Muscle layer of duodenum (tissue), 2 donors: Measurements from ENCODE around the gene CADPS2.

Source experiments
- H3K27ac ChIP-seq: one replicate; pipeline ENCODE4 v1.7.0; 2013; ENCODE audit warnings: mild to moderate bottlenecking, low read length
- H3K27me3 ChIP-seq: one replicate; pipeline ENCODE4 v1.7.0; 2013; ENCODE audit warnings: low read depth, mild to moderate bottlenecking, control low read depth, low read length
- H3K36me3 ChIP-seq, 2 donors: one replicate each; pipeline ENCODE4 v1.7.0; 2013; ENCODE audit warnings: low read length in 2 of 2, control low read depth in 1 of 2, mild to moderate bottlenecking in 1 of 2; ENCODE audit not compliant: insufficient read depth in 2 of 2, control insufficient read depth in 1 of 2
- H3K4me1 ChIP-seq, 2 donors: one replicate each; pipeline ENCODE4 v1.7.0; 2013; ENCODE audit warnings: low read length in 2 of 2, mild to moderate bottlenecking in 2 of 2, control low read depth in 1 of 2, moderate library complexity in 1 of 2; ENCODE audit not compliant: insufficient read depth in 2 of 2, control insufficient read depth in 1 of 2
- H3K4me3 ChIP-seq, 2 donors: one replicate each; pipeline ENCODE4 v1.7.0; 2013; ENCODE audit warnings: low read length in 2 of 2, low read depth in 1 of 2, mild to moderate bottlenecking in 1 of 2
- H3K9me3 ChIP-seq, 2 donors: one replicate each; pipeline ENCODE4 v1.7.0; 2013; ENCODE audit warnings: low read length in 2 of 2, control low read depth in 1 of 2, mild to moderate bottlenecking in 1 of 2; ENCODE audit not compliant: control insufficient read depth in 1 of 2
- donor health status: healthy.

The CADPS2 gene

GRCh38 chr7:122767339-122767738 is 118.9 kb downstream of the CADPS2 start:
- Histone ChIP-seq H3K27me3 (no peaks in the 10 kb centered on the region), H3K9me3 (no peaks in the 10 kb centered on the region), H3K4me3 (no peak overlapping the region), H3K4me1 (peaks cover 0 to 4% of the 10 kb centered on the region in 2 donors), H3K36me3 (no peaks in the 10 kb centered on the region), H3K27ac (no peak overlapping the region)

GRCh38 chr7:122766593-122766992 is 119.7 kb downstream of the CADPS2 start:
- H3K4me3 ChIP-seq: no peak overlapping the region
- H3K36me3 ChIP-seq: no peaks in the 10 kb centered on the region

GRCh38 chr7:122764902-122765301 is 121.4 kb downstream of the CADPS2 start:
- Histone ChIP-seq H3K27ac (no peak overlapping the region), H3K27me3 (no peaks in the 10 kb centered on the region), H3K36me3 (no peaks in the 10 kb centered on the region), H3K4me1 (peaks cover 0 to 4% of the 10 kb centered on the region in 2 donors), H3K4me3 (no peak overlapping the region), H3K9me3 (no peaks in the 10 kb centered on the region)

More at GRCh38 chr7:122766593-122766992, 119.7 kb downstream of the CADPS2 start:
- no peaks in the 10 kb centered on the region for H3K27me3 ChIP-seq
- no peaks in the 10 kb centered on the region for H3K9me3 ChIP-seq
- H3K4me1 ChIP-seq: peaks cover 0 to 4% of the 10 kb centered on the region in 2 donors
- H3K27ac ChIP-seq: no peak overlapping the region

- H3K27me3 ChIP-seq: no peaks in the 10 kb centered on the region
- H3K4me3 ChIP-seq: no peak overlapping the region
- H3K36me3 ChIP-seq: no peaks in the 10 kb centered on the region
- H3K4me1 ChIP-seq: peaks cover 0 to 4% of the 10 kb centered on the region in 2 donors
- no peaks in the 10 kb centered on the region for H3K9me3 ChIP-seq
- no peak overlapping the region for H3K27ac ChIP-seq
These were observed 122.2 kb downstream of the CADPS2 start for GRCh38 chr7:122764020-122764419.

- no peaks in the 10 kb centered on the region for H3K36me3 ChIP-seq
- H3K4me1 ChIP-seq: peaks cover 0 to 4% of the 10 kb centered on the region in 2 donors
- H3K27me3 ChIP-seq: no peaks in the 10 kb centered on the region
- H3K4me3 ChIP-seq: no peak overlapping the region
- H3K27ac ChIP-seq: no peak overlapping the region
- H3K9me3 ChIP-seq: no peaks in the 10 kb centered on the region
These were observed 124.2 kb downstream of the CADPS2 start for GRCh38 chr7:122762071-122762470.

- Histone ChIP-seq H3K4me3 (no peak overlapping the region), H3K27me3 (no peaks in the 10 kb centered on the region), H3K9me3 (no peaks in the 10 kb centered on the region), H3K36me3 (no peaks in the 10 kb centered on the region), H3K4me1 (no peaks in the 10 kb centered on the region), H3K27ac (no peak overlapping the region)
These were observed 127.8 kb downstream of the CADPS2 start for GRCh38 chr7:122758501-122758900.

GRCh38 chr7:122756860-122757259 is 129.4 kb downstream of the CADPS2 start:
- no peaks in the 10 kb centered on the region for H3K36me3 ChIP-seq
- H3K9me3 ChIP-seq: no peaks in the 10 kb centered on the region
- H3K4me3 ChIP-seq: no peak overlapping the region
- H3K27me3 ChIP-seq: no peaks in the 10 kb centered on the region
- H3K4me1 ChIP-seq: no peaks in the 10 kb centered on the region
- no peak overlapping the region for H3K27ac ChIP-seq

GRCh38 chr7:122755696-122756095 is 130.6 kb downstream of the CADPS2 start:
- no peak overlapping the region for H3K27ac ChIP-seq
- H3K4me1 ChIP-seq: no peaks in the 10 kb centered on the region
- H3K9me3 ChIP-seq: no peaks in the 10 kb centered on the region
- H3K27me3 ChIP-seq: no peaks in the 10 kb centered on the region
- H3K4me3 ChIP-seq: no peak overlapping the region
- H3K36me3 ChIP-seq: no peaks in the 10 kb centered on the region

- H3K27me3 ChIP-seq: no peaks in the 10 kb centered on the region
- no peak overlapping the region for H3K4me3 ChIP-seq
- no peaks in the 10 kb centered on the region for H3K9me3 ChIP-seq
- no peaks in the 10 kb centered on the region for H3K36me3 ChIP-seq
- H3K4me1 ChIP-seq: no peaks in the 10 kb centered on the region
- no peak overlapping the region for H3K27ac ChIP-seq
These were observed 133.7 kb downstream of the CADPS2 start for GRCh38 chr7:122752583-122752982.

- H3K9me3 ChIP-seq: no peaks in the 10 kb centered on the region
- no peaks in the 10 kb centered on the region for H3K4me1 ChIP-seq
- H3K4me3 ChIP-seq: no peak overlapping the region
- H3K36me3 ChIP-seq: no peaks in the 10 kb centered on the region
- H3K27ac ChIP-seq: no peak overlapping the region
- no peaks in the 10 kb centered on the region for H3K27me3 ChIP-seq
These were observed 135.9 kb downstream of the CADPS2 start for GRCh38 chr7:122750389-122750788.

GRCh38 chr7:122748195-122748594 is 138.1 kb downstream of the CADPS2 start:
- no peaks in the 10 kb centered on the region for H3K36me3 ChIP-seq
- no peaks in the 10 kb centered on the region for H3K9me3 ChIP-seq
- H3K4me1 ChIP-seq: no peaks in the 10 kb centered on the region
- H3K27me3 ChIP-seq: no peaks in the 10 kb centered on the region
- no peak overlapping the region for H3K27ac ChIP-seq
- H3K4me3 ChIP-seq: no peak overlapping the region

GRCh38 chr7:122746948-122747347 is 139.3 kb downstream of the CADPS2 start:
- H3K9me3 ChIP-seq: no peaks in the 10 kb centered on the region
- H3K27me3 ChIP-seq: no peaks in the 10 kb centered on the region
- no peak overlapping the region for H3K4me3 ChIP-seq
- no peaks in the 10 kb centered on the region for H3K36me3 ChIP-seq
- H3K27ac ChIP-seq: no peak overlapping the region
- no peaks in the 10 kb centered on the region for H3K4me1 ChIP-seq
